Activated T-cell treated with anti-CD3 and anti-CD28 coated beads, Interleukin-2, amount 50 U/mL, for 4 hours (primary cell): ENCODE data around the gene EHHADH. TPM values are rescaled to one million over a fixed set of nuclear protein-coding genes. Genes with fewer than 3 reads are reported as not detected.
"Not testable (repeated sequence)": the region's sequence is repeated elsewhere in the genome, so short reads cannot be mapped to it uniquely, and the experiment has no call there.

ENCODE experiments used
- ATAC-seq, 2 donors: fragments of 200-7000 bp; cut with Tn5 transposase; one replicate each; pipeline ENCODE4 v1.10.0; 2021
- DNase-seq: peaks from one replicate; pipeline ENCODE4 v3.0.0-alpha.2; 2020
- H3K27me3 Mint-ChIP-seq: one replicate; pipeline ENCODE4 v1.8.0; 2021; ENCODE audit warnings: low read depth, mixed read lengths
- H3K36me3 Mint-ChIP-seq: one replicate; pipeline ENCODE4 v1.8.0; 2022; ENCODE audit warnings: mixed read lengths; ENCODE audit not compliant: insufficient read depth
- H3K4me1 Mint-ChIP-seq: one replicate; pipeline ENCODE4 v1.8.0; 2021; ENCODE audit warnings: low read depth, mixed read lengths
- H3K4me3 Mint-ChIP-seq: one replicate; pipeline ENCODE4 v1.8.0; 2021; ENCODE audit warnings: mild to moderate bottlenecking, moderate library complexity, mixed read lengths
- H3K9me3 Mint-ChIP-seq: one replicate; pipeline ENCODE4 v1.8.0; 2021; ENCODE audit warnings: mixed read lengths
- total RNA-seq, 3 donors: library from RNA; stranded (reverse); gene quantifications; one replicate each; pipeline ENCODE4 v1.2.1, GENCODE V29; 2021

The EHHADH gene
- 1 to 10 TPM in 2 of 3 donors, under 1 TPM in 1; 0.79 to 1.8 (median 1.8) TPM for total RNA-seq

- H3K4me1 Mint-ChIP-seq = peaks cover 3% of the 10 kb centered on the region
- H3K4me3 Mint-ChIP-seq = peak within 1 kb of the TSS; percentile 77
- no peaks in the 10 kb centered on the region for H3K36me3 Mint-ChIP-seq
- DNase-seq (peak; percentile 34), ATAC-seq (peak; percentile 99)
- H3K27me3 Mint-ChIP-seq = peaks cover 6% of the 10 kb centered on the region
- H3K9me3 Mint-ChIP-seq = peaks cover 13% of the 10 kb centered on the region
Measured at GRCh38 chr3:185253645-185254410, at the start of gene EHHADH. Gene EHHADH, minus strand, starts transcription at chr3:185254049. Its CDS starts 27 bp downstream, at chr3:185254022.

- H3K4me1 Mint-ChIP-seq, DNase-seq, ATAC-seq, H3K27me3 Mint-ChIP-seq, H3K9me3 Mint-ChIP-seq, H3K4me3 Mint-ChIP-seq: not testable (repeated sequence)
- H3K36me3 Mint-ChIP-seq = peaks cover 12% of the 10 kb centered on the region
Measured at GRCh38 chr3:185299918-185300426, 46.1 kb upstream of the EHHADH start.

- no peak for ATAC-seq
- Mint-ChIP-seq H3K4me3 (no peak overlapping the region), H3K27me3 (no peaks in the 10 kb centered on the region), H3K9me3 (no peaks in the 10 kb centered on the region), H3K36me3 (peaks cover 10% of the 10 kb centered on the region), H3K4me1 (peaks cover 1% of the 10 kb centered on the region)
- DNase-seq = no peak
Measured at GRCh38 chr3:185297867-185298266, 44.0 kb upstream of the EHHADH start.

- ATAC-seq (peak in 1 of 2 donors; percentile 37), DNase-seq (no peak)
- Mint-ChIP-seq H3K27me3 (no peaks in the 10 kb centered on the region), H3K36me3 (peaks cover 21% of the 10 kb centered on the region), H3K4me3 (no peak overlapping the region), H3K9me3 (no peaks in the 10 kb centered on the region), H3K4me1 (no peaks in the 10 kb centered on the region)
Measured at GRCh38 chr3:185292238-185292637, 38.4 kb upstream of the EHHADH start.

- H3K9me3 Mint-ChIP-seq = no peaks in the 10 kb centered on the region
- no peaks in the 10 kb centered on the region for H3K4me1 Mint-ChIP-seq
- DNase-seq (no peak), ATAC-seq (peak; percentile 74 to 77)
- H3K36me3 Mint-ChIP-seq = peaks cover 16% of the 10 kb centered on the region
- no peak overlapping the region for H3K4me3 Mint-ChIP-seq
- no peaks in the 10 kb centered on the region for H3K27me3 Mint-ChIP-seq
Measured at GRCh38 chr3:185290266-185290665, 36.4 kb upstream of the EHHADH start.

- H3K4me3 Mint-ChIP-seq = peak overlapping the region; percentile 96
- DNase-seq = no peak
Measured at GRCh38 chr3:185283374-185283935, 29.6 kb upstream of the EHHADH start.

GRCh38 chr3:185282696-185283373, 29.0 kb upstream of the EHHADH start:
- Mint-ChIP-seq H3K27me3 (peaks cover 18% of the 10 kb centered on the region), H3K9me3 (no peaks in the 10 kb centered on the region), H3K36me3 (no peaks in the 10 kb centered on the region), H3K4me3 (peak overlapping the region; percentile 96), H3K4me1 (peaks cover 21% of the 10 kb centered on the region)
- DNase-seq = peak; percentile 93
- ATAC-seq = peak; percentile 100

More at GRCh38 chr3:185283374-185283935, 29.6 kb upstream of the EHHADH start:
- H3K27me3 Mint-ChIP-seq = peaks cover 12% of the 10 kb centered on the region
- ATAC-seq = no peak
- H3K36me3 Mint-ChIP-seq = no peaks in the 10 kb centered on the region
- H3K9me3 Mint-ChIP-seq = no peaks in the 10 kb centered on the region
- H3K4me1 Mint-ChIP-seq = peaks cover 21% of the 10 kb centered on the region

- peaks cover 34% of the 10 kb centered on the region for H3K27me3 Mint-ChIP-seq
- peaks cover 21% of the 10 kb centered on the region for H3K4me1 Mint-ChIP-seq
- H3K4me3 Mint-ChIP-seq = no peak overlapping the region
- DNase-seq (no peak), ATAC-seq (no peak)
- H3K36me3 Mint-ChIP-seq = no peaks in the 10 kb centered on the region
- H3K9me3 Mint-ChIP-seq = peaks cover 4% of the 10 kb centered on the region
Measured at GRCh38 chr3:185280572-185281365, 26.9 kb upstream of the EHHADH start.

- H3K4me1 Mint-ChIP-seq = peaks cover 19% of the 10 kb centered on the region
- peaks cover 4% of the 10 kb centered on the region for H3K9me3 Mint-ChIP-seq
- H3K27me3 Mint-ChIP-seq = peaks cover 42% of the 10 kb centered on the region
- H3K4me3 Mint-ChIP-seq = no peak overlapping the region
- H3K36me3 Mint-ChIP-seq = no peaks in the 10 kb centered on the region
- ATAC-seq (no peak), DNase-seq (no peak)
Measured at GRCh38 chr3:185279587-185280138, 25.8 kb upstream of the EHHADH start.

- H3K27me3 Mint-ChIP-seq = peaks cover 50% of the 10 kb centered on the region
- no peak for ATAC-seq
- H3K36me3 Mint-ChIP-seq = no peaks in the 10 kb centered on the region
- H3K9me3 Mint-ChIP-seq = peaks cover 7% of the 10 kb centered on the region
- DNase-seq = no peak
- peaks cover 4% of the 10 kb centered on the region for H3K4me1 Mint-ChIP-seq
- no peak overlapping the region for H3K4me3 Mint-ChIP-seq
Measured at GRCh38 chr3:185276415-185276814, 22.6 kb upstream of the EHHADH start.

- H3K27me3 Mint-ChIP-seq = peaks cover 47% of the 10 kb centered on the region
- H3K9me3 Mint-ChIP-seq = peaks cover 6% of the 10 kb centered on the region
- no peaks in the 10 kb centered on the region for H3K4me1 Mint-ChIP-seq
- no peaks in the 10 kb centered on the region for H3K36me3 Mint-ChIP-seq
- no peak for ATAC-seq
- no peak for DNase-seq
- no peak overlapping the region for H3K4me3 Mint-ChIP-seq
Measured at GRCh38 chr3:185272033-185272432, 18.2 kb upstream of the EHHADH start.

GRCh38 chr3:185270956-185271332, 17.1 kb upstream of the EHHADH start:
- DNase-seq (no peak), ATAC-seq (no peak)
- no peaks in the 10 kb centered on the region for H3K4me1 Mint-ChIP-seq
- peaks cover 38% of the 10 kb centered on the region for H3K27me3 Mint-ChIP-seq
- no peaks in the 10 kb centered on the region for H3K36me3 Mint-ChIP-seq
- peaks cover 4% of the 10 kb centered on the region for H3K9me3 Mint-ChIP-seq
- H3K4me3 Mint-ChIP-seq = no peak overlapping the region

- Mint-ChIP-seq H3K36me3 (no peaks in the 10 kb centered on the region), H3K4me3 (no peak overlapping the region), H3K27me3 (peaks cover 39% of the 10 kb centered on the region), H3K9me3 (peaks cover 4% of the 10 kb centered on the region), H3K4me1 (no peaks in the 10 kb centered on the region)
- DNase-seq (no peak), ATAC-seq (peak; percentile 41 to 53)
Measured at GRCh38 chr3:185270262-185270955, 16.6 kb upstream of the EHHADH start.
